T-cell (primary cell): Measurements from ENCODE around the gene ASPG. TPM values are rescaled to one million over a fixed set of nuclear protein-coding genes. Genes with fewer than 3 reads are reported as not detected.

Experiments used
- ATAC-seq, 4 experiments: fragments of 200-7000 bp in 3 of 4; fragments of 150-1000 bp in 1 of 4; cut with Tn5 transposase; replicated peaks in 1 of 4; 1 replicate in 3 of 4; 2 replicates in 1 of 4; pipeline ENCODE4 v1.10.0; 2021; ENCODE audit warnings: moderate library complexity in 3 of 4, mild to moderate bottlenecking in 2 of 4, moderate number of reproducible peaks in 1 of 4
- CTCF ChIA-PET, 2 donors: fragments of 300-600 bp; sonication (Branson Sonifier 250); formaldehyde crosslinking; loops; one replicate each; lab custom pipeline; 2022; ENCODE audit warnings: antibody characterized with exemption in 2 of 2; lab: Charles Lee
- POLR2A ChIA-PET, 2 donors: fragments of 300-600 bp; sonication (Branson Sonifier 250); formaldehyde crosslinking; loops; one replicate each; lab custom pipeline; 2022; ENCODE audit warnings: antibody characterized with exemption in 2 of 2; lab: Charles Lee
- DNase-seq, 35 experiments: peaks; one replicate each; pipeline versions ENCODE4 v3.0.0 to v3.0.0-alpha.2; 2013 to 2023
- H3K27ac ChIP-seq: one replicate; pipeline ENCODE4 v1.5.1; 2013; ENCODE audit warnings: low read length
- H3K27me3 ChIP-seq, 2 experiments: replicated peaks in 1 of 2; 1 replicate in 1 of 2; 2 replicates in 1 of 2; pipeline versions ENCODE4 v1.6.1 to v1.7.0; 2013; ENCODE audit warnings: low read length in 1 of 2, mixed read lengths in 1 of 2; ENCODE audit not compliant: control insufficient read depth in 2 of 2, insufficient read depth in 2 of 2; ENCODE audit errors: extremely low read depth in 1 of 2
- H3K36me3 ChIP-seq, 2 donors: 1 replicate in 1 of 2; 2 replicates in 1 of 2; pipeline versions ENCODE4 v1.6.1 to v1.7.0; 2013; ENCODE audit warnings: low read length in 1 of 2; ENCODE audit not compliant: control insufficient read depth in 2 of 2, insufficient read depth in 1 of 2; ENCODE audit errors: extremely low read depth in 1 of 2
- H3K4me1 ChIP-seq, 2 experiments: 1 replicate in 1 of 2; 2 replicates in 1 of 2; pipeline versions ENCODE4 v1.6.1 to v1.7.0; 2013; ENCODE audit warnings: low read length in 2 of 2, mixed read lengths in 1 of 2; ENCODE audit not compliant: insufficient read depth in 2 of 2, control insufficient read depth in 1 of 2; ENCODE audit errors: extremely low read depth in 1 of 2
- H3K4me3 ChIP-seq, 2 donors: 1 replicate in 1 of 2; 2 replicates in 1 of 2; pipeline versions ENCODE4 v1.5.1 to v1.7.0; 2013; ENCODE audit warnings: mild to moderate bottlenecking in 2 of 2, low read length in 1 of 2, moderate library complexity in 1 of 2; ENCODE audit not compliant: control insufficient read depth in 1 of 2; ENCODE audit errors: extremely low read depth in 1 of 2
- H3K9me3 ChIP-seq: 2 replicates; pipeline ENCODE4 v1.7.0; 2013
- H3K27ac Mint-ChIP-seq, 2 donors: one replicate each; pipeline ENCODE4 v1.8.0; 2020 to 2021; ENCODE audit warnings: mild to moderate bottlenecking in 2 of 2, mixed read lengths in 2 of 2
- H3K27me3 Mint-ChIP-seq, 2 donors: one replicate each; pipeline ENCODE4 v1.8.0; 2021 to 2022; ENCODE audit warnings: mixed read lengths in 2 of 2
- H3K36me3 Mint-ChIP-seq: one replicate; pipeline ENCODE4 v1.8.0; 2021; ENCODE audit warnings: mixed read lengths
- H3K4me1 Mint-ChIP-seq, 3 donors: one replicate each; pipeline ENCODE4 v1.8.0; 2020 to 2022; ENCODE audit warnings: mixed read lengths in 3 of 3, mild to moderate bottlenecking in 1 of 3
- H3K4me3 Mint-ChIP-seq, 3 donors: one replicate each; pipeline ENCODE4 v1.8.0; 2020 to 2022; ENCODE audit warnings: mild to moderate bottlenecking in 3 of 3, mixed read lengths in 3 of 3, moderate library complexity in 3 of 3
- H3K9me3 Mint-ChIP-seq, 3 donors: one replicate each; pipeline ENCODE4 v1.8.0; 2020 to 2022; ENCODE audit warnings: mixed read lengths in 3 of 3
- WGBS: methylation state at CpG from one replicate; pipeline ENCODE4 v1.1.5; 2013; ENCODE audit warnings: missing lambda C conversion rate; ENCODE audit not compliant: insufficient coverage; 5-methylcytosine and 5-hydroxymethylcytosine counted together
- total RNA-seq, 35 experiments: library from RNA in 6 of 35; stranded (reverse) in 6 of 35; fragments of 120-200 nt in 1 of 35; gene quantifications; one replicate each; pipeline versions ENCODE4 v1.2.1 to v1.2.4 and lab custom pipeline; 2013 to 2026

ASPG gene
- total RNA-seq, 5 donors from 2014 or later (not counting 1 experiment from before 2014, with no cell fraction given): 0.26 to 0.57 (median 0.38) TPM; not detected in 2

- ATAC-seq: no peak
- no peak for DNase-seq
- peaks cover 0 to 20% of the 10 kb centered on the region in 2 experiments for H3K4me1 ChIP-seq
- no peaks in the 10 kb centered on the region for H3K36me3 ChIP-seq
- Mint-ChIP-seq H3K4me1 (peaks cover 12 to 25% (median 14%) of the 10 kb centered on the region in 3 donors), H3K9me3 (no peaks in the 10 kb centered on the region), H3K27ac (no peak overlapping the region), H3K4me3 (no peak overlapping the region), H3K27me3 (peaks cover 13 to 25% of the 10 kb centered on the region in 2 donors), H3K36me3 (no peaks in the 10 kb centered on the region)
- 88% methylated on average over 16 of the region's 17 CpGs for WGBS
- no peaks in the 10 kb centered on the region for H3K9me3 ChIP-seq
- H3K4me3 ChIP-seq: no peak overlapping the region
- H3K27ac ChIP-seq: no peak overlapping the region
- H3K27me3 ChIP-seq: peaks cover 0 to 30% of the 10 kb centered on the region in 2 experiments
- ChIA-PET POLR2A (no interaction called here), CTCF (no interaction called here)
Observed at GRCh38 chr14:104081261-104081835, 4.2 kb upstream of the ASPG start.

GRCh38 chr14:104081951-104082464, 3.5 kb upstream of the ASPG start:
- CTCF ChIA-PET: no interaction called here
- 90% methylated on average over 14 of the region's 15 CpGs for WGBS
- Mint-ChIP-seq H3K4me1 (peaks cover 9 to 19% (median 12%) of the 10 kb centered on the region in 3 donors), H3K4me3 (no peak overlapping the region), H3K27ac (no peak overlapping the region), H3K27me3 (peaks cover 17 to 28% of the 10 kb centered on the region in 2 donors), H3K9me3 (no peaks in the 10 kb centered on the region), H3K36me3 (no peaks in the 10 kb centered on the region)
- H3K9me3 ChIP-seq: no peaks in the 10 kb centered on the region
- ATAC-seq (no peak), DNase-seq (no peak)
- H3K27me3 ChIP-seq: peaks cover 0 to 37% of the 10 kb centered on the region in 2 experiments
- no peak overlapping the region for H3K4me3 ChIP-seq
- no peak overlapping the region for H3K27ac ChIP-seq
- POLR2A ChIA-PET: no interaction called here
- H3K4me1 ChIP-seq: peaks cover 0 to 17% of the 10 kb centered on the region in 2 experiments
- H3K36me3 ChIP-seq: no peaks in the 10 kb centered on the region

- no peak overlapping the region for H3K4me3 Mint-ChIP-seq
- H3K9me3 Mint-ChIP-seq: no peaks in the 10 kb centered on the region
- ChIA-PET POLR2A (no interaction called here), CTCF (no interaction called here)
- no peaks in the 10 kb centered on the region for H3K36me3 Mint-ChIP-seq
- Histone ChIP-seq H3K9me3 (no peaks in the 10 kb centered on the region), H3K27me3 (peaks cover 0 to 39% of the 10 kb centered on the region in 2 experiments), H3K27ac (no peak overlapping the region), H3K4me3 (no peak overlapping the region), H3K4me1 (peaks cover 0 to 11% of the 10 kb centered on the region in 2 experiments), H3K36me3 (no peaks in the 10 kb centered on the region)
- peaks cover 18 to 31% of the 10 kb centered on the region in 2 donors for H3K27me3 Mint-ChIP-seq
- H3K4me1 Mint-ChIP-seq: peaks cover 7 to 14% (median 9%) of the 10 kb centered on the region in 3 donors
- no peak overlapping the region for H3K27ac Mint-ChIP-seq
- no peak for DNase-seq
- ATAC-seq: no peak
- WGBS: 76% methylated on average over 12 of the region's 12 CpGs
Observed at GRCh38 chr14:104082807-104083206, 2.7 kb upstream of the ASPG start.

GRCh38 chr14:104084251-104085002, 1.1 kb upstream of the ASPG start:
- no peak overlapping the region for H3K4me3 ChIP-seq
- H3K4me1 Mint-ChIP-seq: peaks cover 0 to 4% (median 3%) of the 10 kb centered on the region in 3 donors
- DNase-seq (no peak), ATAC-seq (no peak)
- peaks cover 0 to 4% of the 10 kb centered on the region in 2 experiments for H3K4me1 ChIP-seq
- ChIA-PET POLR2A (no interaction called here), CTCF (interaction anchor here (0.6 kb wide), 3 partner anchors 31 to 277 kb away, joined by 3 to 8 read pairs (median 3); no protein-coding TSS in a partner anchor)
- H3K36me3 ChIP-seq: no peaks in the 10 kb centered on the region
- no peak overlapping the region for H3K27ac ChIP-seq
- H3K27ac Mint-ChIP-seq: no peak overlapping the region
- peak overlapping the region in 2 of 3 donors; percentile 1 to 51 for H3K4me3 Mint-ChIP-seq
- no peaks in the 10 kb centered on the region for H3K9me3 ChIP-seq
- no peaks in the 10 kb centered on the region for H3K36me3 Mint-ChIP-seq
- H3K27me3 Mint-ChIP-seq: peaks cover 15 to 31% of the 10 kb centered on the region in 2 donors
- H3K9me3 Mint-ChIP-seq: no peaks in the 10 kb centered on the region
- WGBS: 86% methylated on average over 11 of the region's 16 CpGs
- H3K27me3 ChIP-seq: peaks cover 0 to 44% of the 10 kb centered on the region in 2 experiments

- Histone ChIP-seq H3K27ac (no peak overlapping the region), H3K4me1 (peaks cover 0 to 4% of the 10 kb centered on the region in 2 experiments), H3K4me3 (no peak overlapping the region), H3K9me3 (no peaks in the 10 kb centered on the region), H3K27me3 (peaks cover 0 to 44% of the 10 kb centered on the region in 2 experiments), H3K36me3 (no peaks in the 10 kb centered on the region)
- Mint-ChIP-seq H3K9me3 (no peaks in the 10 kb centered on the region), H3K4me1 (peaks cover 0 to 4% (median 3%) of the 10 kb centered on the region in 3 donors), H3K4me3 (no peak overlapping the region), H3K27me3 (peaks cover 15 to 31% of the 10 kb centered on the region in 2 donors), H3K27ac (no peak overlapping the region), H3K36me3 (no peaks in the 10 kb centered on the region)
- ChIA-PET CTCF (no interaction called here), POLR2A (no interaction called here)
- 43% methylated on average over 29 of the region's 29 CpGs for WGBS
- DNase-seq (peak in 1 of 35 experiments; percentile 10), ATAC-seq (no peak)
Observed at GRCh38 chr14:104085889-104086201, 345 bp downstream of the ASPG start.

GRCh38 chr14:104086210-104086660, 735 bp downstream of the ASPG start:
- Mint-ChIP-seq H3K36me3 (no peaks in the 10 kb centered on the region), H3K4me3 (peak overlapping the region in 1 of 3 donors; percentile 50), H3K27me3 (peaks cover 15 to 31% of the 10 kb centered on the region in 2 donors), H3K27ac (no peak overlapping the region), H3K4me1 (peaks cover 0 to 4% (median 3%) of the 10 kb centered on the region in 3 donors), H3K9me3 (no peaks in the 10 kb centered on the region)
- WGBS: 81% methylated on average over 12 of the region's 13 CpGs
- Histone ChIP-seq H3K27ac (no peak overlapping the region), H3K4me1 (peaks cover 0 to 4% of the 10 kb centered on the region in 2 experiments), H3K36me3 (no peaks in the 10 kb centered on the region), H3K9me3 (no peaks in the 10 kb centered on the region), H3K4me3 (no peak overlapping the region), H3K27me3 (peaks cover 0 to 44% of the 10 kb centered on the region in 2 experiments)
- ATAC-seq (no peak), DNase-seq (peak in 2 of 35 experiments; percentile 10 to 21)
- POLR2A ChIA-PET: no interaction called here
- CTCF ChIA-PET: interaction anchor here in 1 of 2 donors (0.9 kb wide), 1 partner anchor 9 kb away, joined by 3 read pairs; no protein-coding TSS in a partner anchor
